ENCODE measurements around the gene PCNX4. TPM values are rescaled to one million over a fixed set of nuclear protein-coding genes. Genes with fewer than 3 reads are reported as not detected.

The PCNX4 gene
- total RNA-seq, 2 experiments from 2014 or later = 17.3 to 21.0 TPM

DNA sequence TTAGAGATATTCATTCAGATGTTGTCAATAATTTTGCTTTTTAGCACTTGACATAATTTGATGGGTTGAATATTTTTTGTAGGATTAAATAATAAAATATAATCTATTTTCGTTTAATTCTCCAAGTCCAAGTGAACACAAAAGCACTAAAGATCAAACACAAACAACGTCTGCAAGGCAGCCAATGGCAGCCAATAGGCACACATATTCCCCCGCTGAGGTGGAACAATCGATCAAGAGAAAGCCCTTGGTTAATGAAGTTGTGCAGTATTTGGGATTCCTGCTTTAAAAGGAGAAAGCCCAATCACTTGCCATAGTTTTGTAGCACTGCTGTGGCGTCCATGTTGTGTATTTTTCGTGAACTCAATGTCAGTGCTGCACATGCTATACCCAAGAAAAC is 72.0 kb downstream of the PCNX4 start:
- peak overlapping the region; percentile 96 for H3K4me3 Mint-ChIP-seq
- intact Hi-C loops (cut with DNase I, micrococcal nuclease) = loop anchor here in 1 of 2 experiments (2.0 kb wide), 2 partner anchors 21 to 73 kb away; partner anchors contain the start of gene PCNX4
- CTCF ChIA-PET = interaction anchor here (1.9 kb wide), 1 partner anchor 96 kb away, joined by 5 read pairs; no protein-coding TSS in a partner anchor
- no peaks in the 10 kb centered on the region for H3K27me3 Mint-ChIP-seq
- POLR2A ChIA-PET = interaction anchor here (3.1 to 5.2 kb wide), 3 partner anchors 12 to 85 kb away, joined by 27 to 93 read pairs (median 47); partner anchors contain the start of genes PCNX4 and PPM1A
- H3K27ac Mint-ChIP-seq = peak overlapping the region; percentile 97
- peaks cover 35% of the 10 kb centered on the region for H3K36me3 Mint-ChIP-seq (ENCODE audit: low read depth)
- Histone ChIP-seq H3K36me3 (ENCODE audit: insufficient read depth, low read length) (peaks cover 6% of the 10 kb centered on the region), H3K4me1 (ENCODE audit: insufficient read depth, low read length) (peaks cover 32% of the 10 kb centered on the region), H3K27me3 (ENCODE audit: control insufficient read depth in 1 of 2, insufficient read depth in 2 of 2, low read length in 2 of 2) (no peaks in the 10 kb centered on the region), H3K9me3 (ENCODE audit: control insufficient read depth in 1 of 2, insufficient read depth in 1 of 2, low read length in 2 of 2) (no peaks in the 10 kb centered on the region), H3K27ac (ENCODE audit: low read depth in 1 of 2, low read length in 2 of 2) (no peak overlapping the region), H3K4me3 (ENCODE audit: low read length) (peak overlapping the region; percentile 70)
- H3K9me3 Mint-ChIP-seq = no peaks in the 10 kb centered on the region
- no peak for ATAC-seq (ENCODE audit: poor library complexity)
- DNase-seq = peak in 2 of 14 experiments; percentile 6 to 17
- TF ChIP-seq, protein P1, sequence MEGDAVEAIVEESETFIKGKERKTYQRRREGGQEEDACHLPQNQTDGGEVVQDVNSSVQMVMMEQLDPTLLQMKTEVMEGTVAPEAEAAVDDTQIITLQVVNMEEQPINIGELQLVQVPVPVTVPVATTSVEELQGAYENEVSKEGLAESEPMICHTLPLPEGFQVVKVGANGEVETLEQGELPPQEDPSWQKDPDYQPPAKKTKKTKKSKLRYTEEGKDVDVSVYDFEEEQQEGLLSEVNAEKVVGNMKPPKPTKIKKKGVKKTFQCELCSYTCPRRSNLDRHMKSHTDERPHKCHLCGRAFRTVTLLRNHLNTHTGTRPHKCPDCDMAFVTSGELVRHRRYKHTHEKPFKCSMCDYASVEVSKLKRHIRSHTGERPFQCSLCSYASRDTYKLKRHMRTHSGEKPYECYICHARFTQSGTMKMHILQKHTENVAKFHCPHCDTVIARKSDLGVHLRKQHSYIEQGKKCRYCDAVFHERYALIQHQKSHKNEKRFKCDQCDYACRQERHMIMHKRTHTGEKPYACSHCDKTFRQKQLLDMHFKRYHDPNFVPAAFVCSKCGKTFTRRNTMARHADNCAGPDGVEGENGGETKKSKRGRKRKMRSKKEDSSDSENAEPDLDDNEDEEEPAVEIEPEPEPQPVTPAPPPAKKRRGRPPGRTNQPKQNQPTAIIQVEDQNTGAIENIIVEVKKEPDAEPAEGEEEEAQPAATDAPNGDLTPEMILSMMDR (IDR thresholded peaks at IDR 0.05) = no peak
- peaks cover 65% of the 10 kb centered on the region for H3K4me1 Mint-ChIP-seq (ENCODE audit: low read depth)

DNA sequence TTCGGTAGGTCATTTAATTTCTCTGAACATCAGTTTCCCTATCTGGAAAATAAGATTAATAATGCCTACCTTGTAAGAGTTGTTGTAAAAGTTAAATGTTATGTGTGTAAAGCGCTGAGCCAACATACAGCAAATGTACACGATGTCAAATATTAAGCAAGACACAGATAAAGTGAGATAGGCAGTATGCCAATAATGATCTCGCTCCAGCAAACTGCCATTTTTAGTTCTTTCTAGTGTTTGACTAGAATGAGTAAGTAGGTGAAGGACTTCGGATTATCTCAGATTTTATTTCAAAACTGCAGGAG is 72.6 kb downstream of the PCNX4 start:
- no peaks in the 10 kb centered on the region for H3K27me3 Mint-ChIP-seq
- peaks cover 58% of the 10 kb centered on the region for H3K4me1 Mint-ChIP-seq (ENCODE audit: low read depth)
- intact Hi-C loops (cut with DNase I, micrococcal nuclease) = loop anchor here in 1 of 2 experiments (2.0 kb wide), 2 partner anchors 20 to 74 kb away; partner anchors contain the start of gene PCNX4
- H3K4me3 Mint-ChIP-seq = peak overlapping the region; percentile 96
- ATAC-seq (ENCODE audit: poor library complexity) (no peak), DNase-seq (no peak)
- TF ChIP-seq, protein P1 (IDR thresholded peaks at IDR 0.05) = no peak
- peaks cover 6% of the 10 kb centered on the region for H3K36me3 ChIP-seq (ENCODE audit: insufficient read depth, low read length)
- ChIA-PET CTCF (interaction anchor here (1.7 to 1.9 kb wide), 2 partner anchors 12 to 96 kb away, joined by 5 to 7 read pairs; no protein-coding TSS in a partner anchor), POLR2A (interaction anchor here (0.7 to 5.2 kb wide), 9 partner anchors 11 to 199 kb away, joined by 3 to 93 read pairs (median 17); partner anchors contain the start of genes PCNX4 and PPM1A)
- H3K4me1 ChIP-seq (ENCODE audit: insufficient read depth, low read length) = peaks cover 32% of the 10 kb centered on the region
- no peaks in the 10 kb centered on the region for H3K27me3 ChIP-seq (ENCODE audit: control insufficient read depth in 1 of 2, insufficient read depth in 2 of 2, low read length in 2 of 2)
- peak overlapping the region; percentile 88 to 90 for H3K27ac ChIP-seq (ENCODE audit: low read depth in 1 of 2, low read length in 2 of 2)
- peak overlapping the region; percentile 70 for H3K4me3 ChIP-seq (ENCODE audit: low read length)
- H3K36me3 Mint-ChIP-seq (ENCODE audit: low read depth) = peaks cover 35% of the 10 kb centered on the region
- H3K27ac Mint-ChIP-seq = peak overlapping the region; percentile 97
- H3K9me3 ChIP-seq (ENCODE audit: control insufficient read depth in 1 of 2, insufficient read depth in 1 of 2, low read length in 2 of 2) = no peaks in the 10 kb centered on the region
- H3K9me3 Mint-ChIP-seq = no peaks in the 10 kb centered on the region

DNA sequence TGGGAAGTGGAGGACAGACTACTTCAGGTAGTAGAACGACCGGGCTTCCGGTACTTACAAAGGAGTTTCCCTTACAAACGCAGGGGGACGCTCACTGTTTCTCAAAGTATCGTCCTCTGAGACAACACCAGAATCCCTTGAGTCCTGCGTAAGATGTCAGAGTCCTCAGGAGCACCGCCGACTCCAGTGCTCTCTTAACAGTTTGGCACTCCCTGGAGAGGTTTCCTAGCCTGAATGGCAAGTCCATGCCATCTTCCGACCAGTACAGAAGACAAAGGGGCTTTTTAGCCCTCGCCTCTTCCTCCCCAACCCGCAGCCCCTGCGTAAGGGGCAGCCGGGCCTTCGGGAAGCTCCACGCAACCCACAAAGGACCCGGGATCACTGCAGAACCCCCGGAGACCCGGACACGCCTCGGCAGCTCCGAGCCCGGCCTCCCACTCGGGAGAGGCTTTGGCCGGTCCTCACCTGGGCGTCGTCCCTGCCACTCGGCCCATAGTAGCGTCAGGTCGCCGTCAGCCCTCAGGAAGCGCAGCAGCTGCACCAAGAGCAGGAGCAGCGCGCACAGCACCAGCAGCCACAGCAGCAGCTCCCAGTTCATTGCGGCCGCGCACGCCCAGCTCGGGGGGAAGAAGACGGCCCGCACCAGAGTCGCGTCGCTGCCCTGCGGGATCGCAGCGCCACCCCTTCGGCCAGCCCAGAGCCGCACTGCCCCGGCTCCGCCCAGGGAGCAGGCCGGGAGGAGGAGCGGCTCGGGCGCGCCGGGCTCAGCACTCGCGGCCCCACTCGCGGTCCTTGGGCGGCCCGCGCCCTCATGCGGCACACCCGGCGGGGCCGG is 73.2 kb downstream of the PCNX4 start, which contains the start of gene DHRS7:
Gene DHRS7, minus strand, starts transcription at position 687 of the 835 bp plus-strand sequence. Its CDS starts 89 bp downstream, at position 598.
- Histone ChIP-seq H3K4me3 (ENCODE audit: low read length) (peak within 1 kb of the TSS; percentile 70), H3K4me1 (ENCODE audit: insufficient read depth, low read length) (peaks cover 32% of the 10 kb centered on the region), H3K27me3 (ENCODE audit: control insufficient read depth in 1 of 2, insufficient read depth in 2 of 2, low read length in 2 of 2) (no peaks in the 10 kb centered on the region), H3K27ac (ENCODE audit: low read depth in 1 of 2, low read length in 2 of 2) (peak within 1 kb of the TSS; percentile 88 to 90), H3K36me3 (ENCODE audit: insufficient read depth, low read length) (peaks cover 6% of the 10 kb centered on the region), H3K9me3 (ENCODE audit: control insufficient read depth in 1 of 2, insufficient read depth in 1 of 2, low read length in 2 of 2) (no peaks in the 10 kb centered on the region)
- Mint-ChIP-seq H3K4me3 (peak within 1 kb of the TSS; percentile 96), H3K9me3 (no peaks in the 10 kb centered on the region), H3K4me1 (ENCODE audit: low read depth) (peaks cover 53% of the 10 kb centered on the region), H3K36me3 (ENCODE audit: low read depth) (peaks cover 30% of the 10 kb centered on the region), H3K27me3 (no peaks in the 10 kb centered on the region), H3K27ac (peak within 1 kb of the TSS; percentile 97)
- ATAC-seq (ENCODE audit: poor library complexity) (peak; percentile 73), DNase-seq (peak; percentile 33 to 87 (median 54))
- ChIA-PET CTCF (interaction anchor here (0.8 to 4.0 kb wide), 15 partner anchors 10 to 202 kb away, joined by 3 to 35 read pairs (median 5); no protein-coding TSS in a partner anchor), POLR2A (interaction anchor here (0.7 to 5.2 kb wide), 19 partner anchors 9 to 1867 kb away, joined by 3 to 93 read pairs (median 4); partner anchors contain the start of genes PCNX4 and PPM1A)
- TF ChIP-seq, protein P1 (IDR thresholded peaks at IDR 0.05) = no peak
- intact Hi-C loops (cut with DNase I, micrococcal nuclease) = loop anchor here (2.0 to 5.0 kb wide), 4 partner anchors 20 to 82 kb away; partner anchors contain the start of genes PCNX4 (in 2 of the 2) and PPM1A (in 1 of the 2)

All from CD4-positive, alpha-beta T cell (primary cell).